GM12878 (cell line): ENCODE data around the gene ZNF304. TPM values are rescaled to one million over a fixed set of nuclear protein-coding genes. Genes with fewer than 3 reads are reported as not detected.

Experiments used
- ATAC-seq: fragments of 200-7000 bp; cut with Tn5 transposase; 3 replicates; pipeline ENCODE4 v1.9.1; 2020; ENCODE audit warnings: mild to moderate bottlenecking, moderate library complexity
- BruUV-seq: library from RNA; stranded (reverse); fragments of 400-500 nt; replicated peaks from 2 replicates; lab custom pipeline; 2021; lab: Mats Ljungman, UMichigan
- CTCF ChIA-PET: fragments of 300-600 bp; sonication (Branson Sonifier 250); formaldehyde crosslinking; extraction: SDS; loops from one replicate; lab custom pipeline; 2021; ENCODE audit warnings: inconsistent platforms; lab: Yijun Ruan, JAX
- POLR2A ChIA-PET: fragments of 350-600 bp; formaldehyde crosslinking; extraction: SDS; loops from one replicate; lab custom pipeline; 2021; ENCODE audit warnings: inconsistent platforms; lab: Charles Lee
- RAD21 ChIA-PET: fragments of 300-600 bp; sonication (Branson Sonifier 250); formaldehyde crosslinking; loops from one replicate; lab custom pipeline; 2023; ENCODE audit warnings: antibody characterized with exemption; ENCODE audit not compliant: unreplicated experiment; lab: Charles Lee
- SMC1A ChIA-PET: fragments of 300-600 bp; sonication (Branson Sonifier 250); formaldehyde crosslinking; loops from one replicate; lab custom pipeline; 2023; ENCODE audit not compliant: unreplicated experiment, uncharacterized antibody; lab: Charles Lee
- DNase-seq: peaks from one replicate; pipeline ENCODE4 v3.0.0-alpha.2; 2011; ENCODE audit warnings: low read depth, low spot score
- FAIRE-seq: peaks from 3 replicates; lab custom pipeline; 2011; peaks lifted over from hg19 to GRCh38; lab: Jason Lieb, UNC
- H2AFZ ChIP-seq: 2 replicates; pipeline ENCODE4 v1.6.0; 2011; ENCODE audit warnings: low read depth, low read length, control low read depth; ENCODE audit not compliant: control insufficient read depth
- H3K27ac ChIP-seq: 2 replicates; pipeline ENCODE4 v1.5.1; 2011; ENCODE audit warnings: control low read depth; ENCODE audit not compliant: control insufficient read depth, insufficient read depth
- H3K27me3 ChIP-seq, 2 experiments: replicated peaks in 1 of 2; 2 replicates each; pipeline versions ENCODE4 v1.6.0 to v1.6.1; 2011; ENCODE audit warnings: low read length in 1 of 2; ENCODE audit not compliant: control insufficient read depth in 2 of 2, insufficient read depth in 2 of 2
- H3K36me3 ChIP-seq, 2 experiments: 2 replicates each; pipeline ENCODE4 v1.5.1; 2011; ENCODE audit warnings: low read length in 1 of 2; ENCODE audit not compliant: control insufficient read depth in 2 of 2, insufficient read depth in 2 of 2
- H3K4me1 ChIP-seq: 2 replicates; pipeline ENCODE4 v1.6.1; 2011; ENCODE audit warnings: mild to moderate bottlenecking, low read length, moderate library complexity, mixed read lengths; ENCODE audit not compliant: control insufficient read depth, insufficient read depth
- H3K4me2 ChIP-seq: 2 replicates; pipeline ENCODE4 v1.6.0; 2011; ENCODE audit warnings: control low read depth; ENCODE audit not compliant: control insufficient read depth, insufficient read depth
- H3K4me3 ChIP-seq: fragments of 200-600 bp; sonication (generic); 2 replicates; pipeline ENCODE4 v1.5.1; 2016
- H3K79me2 ChIP-seq: 2 replicates; pipeline ENCODE4 v1.6.0; 2011; ENCODE audit warnings: low read length; ENCODE audit not compliant: control insufficient read depth, insufficient read depth
- H3K9ac ChIP-seq: 2 replicates; pipeline ENCODE4 v1.8.0; 2011; ENCODE audit warnings: low read length, control low read depth, mixed read lengths; ENCODE audit not compliant: control insufficient read depth, insufficient read depth
- H3K9me3 ChIP-seq: replicated peaks from 3 replicates; pipeline ENCODE4 v1.5.1; 2011; ENCODE audit warnings: mild to moderate bottlenecking, low read length; ENCODE audit not compliant: control insufficient read depth, insufficient read depth
- H4K20me1 ChIP-seq: 2 replicates; pipeline ENCODE4 v1.6.0; 2011; ENCODE audit not compliant: control insufficient read depth, insufficient read depth
- ASH2L ChIP-seq: fragments of 300-600, 200-600 bp; sonication (generic); IDR thresholded peaks from 2 replicates; pipeline ENCODE4 v1.6.1; 2017; ENCODE audit warnings: low read depth, mild to moderate bottlenecking, borderline replicate concordance
- HCFC1 ChIP-seq: fragments of 150-350 bp; IDR thresholded peaks from 2 replicates; pipeline ENCODE4 v1.6.1; 2014; ENCODE audit warnings: low read length
- KLF5 ChIP-seq: fragments of 450-650 bp; IDR thresholded peaks from 2 replicates; pipeline ENCODE4 v1.6.1; 2014; ENCODE audit warnings: mild to moderate bottlenecking; ENCODE audit not compliant: partially characterized antibody
- LARP7 ChIP-seq: fragments of 450-650 bp; IDR thresholded peaks from 2 replicates; pipeline ENCODE4 v1.6.1; 2017; ENCODE audit warnings: mild to moderate bottlenecking
- MXI1 ChIP-seq: fragments of 150-350 bp; IDR thresholded peaks from 2 replicates; pipeline ENCODE4 v1.6.1; 2011; ENCODE audit warnings: low read depth, mild to moderate bottlenecking, inconsistent platforms, low read length, improper control_type of control experiment
- NBN ChIP-seq: fragments of 450-650 bp; IDR thresholded peaks from 2 replicates; pipeline ENCODE4 v1.6.1; 2016
- NFYB ChIP-seq: IDR thresholded peaks from 2 replicates; pipeline ENCODE4 v1.6.1; 2011; ENCODE audit warnings: low read depth, mild to moderate bottlenecking, low read length, improper control_type of control experiment, moderate library complexity; ENCODE audit not compliant: insufficient read depth
- PAX5 ChIP-seq: IDR thresholded peaks from 2 replicates; pipeline ENCODE4 v1.6.1; 2011; ENCODE audit warnings: low read depth, low read length, borderline replicate concordance
- RBBP5 ChIP-seq: fragments of 200-600 bp; sonication (generic); conservative IDR thresholded peaks from 2 replicates; pipeline ENCODE4 v1.6.1; 2016
- RCOR1 ChIP-seq: conservative IDR thresholded peaks from 2 replicates; pipeline ENCODE4 v1.6.1; 2012; ENCODE audit warnings: low read depth, low read length, improper control_type of control experiment
- SMAD5 ChIP-seq: IDR thresholded peaks from 2 replicates; pipeline ENCODE4 v1.6.1; 2016; ENCODE audit warnings: antibody characterized with exemption, low read depth
- TARDBP ChIP-seq: IDR thresholded peaks from 2 replicates; pipeline ENCODE4 v1.6.1; 2016; ENCODE audit warnings: borderline replicate concordance
- ZNF207 ChIP-seq: fragments of 450-650 bp; IDR thresholded peaks from 2 replicates; pipeline ENCODE4 v1.6.1; 2014; ENCODE audit warnings: antibody characterized with exemption, mild to moderate bottlenecking, borderline replicate concordance
- ZSCAN29 ChIP-seq: fragments of 450-650 bp; IDR thresholded peaks from 2 replicates; pipeline ENCODE4 v1.6.1; 2017; ENCODE audit warnings: mild to moderate bottlenecking, moderate library complexity
- WGBS: methylation state at CpG from one replicate; pipeline ENCODE4 v1.1.6; 2016; ENCODE audit warnings: low lambda C conversion rate; ENCODE audit not compliant: insufficient replicate concordance, insufficient coverage; ENCODE audit errors: missing lambda C conversion rate; 5-methylcytosine and 5-hydroxymethylcytosine counted together
- in situ Hi-C: fragments of 300-500 bp; cut with MboI; formaldehyde crosslinking; loops from 9 replicates; pipeline ENCODE4 v1.14.3; 2018; ENCODE audit warnings: mixed read lengths
- intact Hi-C: fragments of 100-400 bp; cut with micrococcal nuclease; formaldehyde crosslinking; loops from one replicate; pipeline ENCODE4 v1.14.2; 2022; ENCODE audit not compliant: unreplicated experiment
- polyA plus RNA-seq, 11 experiments: library from polyadenylated mRNA; depleted of rRNA in 4 of 11; unstranded in 6 of 11; stranded (reverse) in 5 of 11; fragments of >200 nt; fragmentation: Nextera tagmentation in 4 of 11; fragmentation: Illumina TruSeq in 1 of 11; extraction: Ambion mirVana in 4 of 11; extraction: Trizol in 1 of 11; gene quantifications; 1 replicate in 1 of 11; 2 replicates in 10 of 11; pipeline versions ENCODE4 v1.2.1 to v1.2.3, GENCODE V29; 2011 to 2016; ENCODE audit warnings: inconsistent platforms in 2 of 11, missing spikeins in 2 of 11, low read depth in 1 of 11
- total RNA-seq, 4 experiments: library from RNA; depleted of rRNA in 3 of 4; stranded (reverse); fragments of >200 nt in 3 of 4; fragmentation: Illumina TruSeq in 1 of 4; extraction: Trizol in 1 of 4; gene quantifications; 2 replicates each; pipeline versions ENCODE4 v1.2.1 to v1.2.3, GENCODE V29; 2013 to 2021
- TF ChIP-seq, protein P1 (sequence below): fragments of 450-650 bp; IDR thresholded peaks from 2 replicates; pipeline ENCODE4 v1.6.1; 2016; ENCODE audit warnings: mild to moderate bottlenecking

The ZNF304 gene
- total and polyA plus RNA-seq, 10 of the 15 experiments (the other 5 are each of a cell fraction or from before 2014, with no cell fraction given): 1.1 to 11.6 (median 6.9) TPM

DNA sequence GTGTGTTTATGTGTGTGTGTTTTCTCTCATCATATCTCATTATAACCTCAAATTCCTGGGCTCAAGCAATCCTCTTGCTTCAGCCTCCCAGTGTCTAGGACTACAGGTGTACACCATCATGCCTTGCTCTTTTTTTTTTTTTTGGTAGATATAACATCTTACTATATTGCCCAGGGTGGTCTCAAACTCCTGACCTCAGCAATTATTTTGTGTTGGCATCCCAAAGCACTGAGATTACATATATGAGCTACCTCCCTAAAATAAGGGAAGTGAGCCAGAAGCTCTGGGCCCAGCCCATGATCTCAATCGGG, 31.2 kb upstream of the ZNF304 start:
- WGBS: 0% methylated on average over 1 of the region's 1 CpG

GRCh38 chr19:57320180-57321084, 30.6 kb upstream of the ZNF304 start, which contains the start of gene ZNF543:
Gene ZNF543, plus strand, starts transcription at chr19:57320472. Its CDS starts 382 bp downstream, at chr19:57320854.
- H3K27ac ChIP-seq: peak within 1 kb of the TSS; percentile 90
- in situ Hi-C loops (no loop called here), intact Hi-C loops (loop anchor here (1.0 kb wide), 2 partner anchors 39 to 80 kb away; partner anchors contain the start of gene ZNF805)
- H3K4me2 ChIP-seq: peak within 1 kb of the TSS; percentile 79
- no TSS peak for BruUV-seq
- peak within 1 kb of the TSS; percentile 86 for H3K4me3 ChIP-seq
- H3K79me2 ChIP-seq: peaks cover 26% of the 10 kb centered on the region
- H3K4me1 ChIP-seq: peaks cover 3% of the 10 kb centered on the region; the same call in 1 of the 2 replicates
- peak; percentile 98 for ATAC-seq
- ChIA-PET RAD21 (interaction anchor here (0.7 kb wide), 1 partner anchor 37 kb away, joined by 3 read pairs; no protein-coding TSS in a partner anchor), CTCF (interaction anchor here (0.7 to 2.8 kb wide), 3 partner anchors 30 to 48 kb away, joined by 3 to 6 read pairs (median 4); partner anchors contain the start of genes TRAPPC2B, ZNF304 and ZNF547), SMC1A (interaction anchor here (0.6 to 1.0 kb wide), 2 partner anchors 22 to 30 kb away, joined by 4 read pairs; no protein-coding TSS in a partner anchor), POLR2A (interaction anchor here (1.0 to 1.5 kb wide), 2 partner anchors 19 to 30 kb away, joined by 4 read pairs; no protein-coding TSS in a partner anchor)
- H3K36me3 ChIP-seq: peaks cover 3 to 10% of the 10 kb centered on the region in 2 experiments; a peak in 3 of 4 replicates
- H3K9me3 ChIP-seq: no peaks in the 10 kb centered on the region
- WGBS: 1% methylated on average over 70 of the region's 71 CpGs
- no peaks in the 10 kb centered on the region for H4K20me1 ChIP-seq
- H3K9ac ChIP-seq: peak within 1 kb of the TSS; percentile 94
- H3K27me3 ChIP-seq: no peaks in the 10 kb centered on the region
- H2AFZ ChIP-seq: peak within 1 kb of the TSS; percentile 93
- FAIRE-seq: peak; percentile 97
- DNase-seq: peak; percentile 77
- TF ChIP-seq, protein P1, sequence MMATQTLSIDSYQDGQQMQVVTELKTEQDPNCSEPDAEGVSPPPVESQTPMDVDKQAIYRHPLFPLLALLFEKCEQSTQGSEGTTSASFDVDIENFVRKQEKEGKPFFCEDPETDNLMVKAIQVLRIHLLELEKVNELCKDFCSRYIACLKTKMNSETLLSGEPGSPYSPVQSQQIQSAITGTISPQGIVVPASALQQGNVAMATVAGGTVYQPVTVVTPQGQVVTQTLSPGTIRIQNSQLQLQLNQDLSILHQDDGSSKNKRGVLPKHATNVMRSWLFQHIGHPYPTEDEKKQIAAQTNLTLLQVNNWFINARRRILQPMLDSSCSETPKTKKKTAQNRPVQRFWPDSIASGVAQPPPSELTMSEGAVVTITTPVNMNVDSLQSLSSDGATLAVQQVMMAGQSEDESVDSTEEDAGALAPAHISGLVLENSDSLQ: peak; percentile 29; the same call in 1 of the 2 replicates
- no peak for TF ChIP-seq RBBP5
- no peak for TF ChIP-seq RCOR1
- TF ChIP-seq ASH2L: no peak
- TF ChIP-seq MXI1: peak; percentile 54; the same call in 1 of the 2 replicates
- TF ChIP-seq NFYB: peak; percentile 61; the same call in 1 of the 2 replicates
- TF ChIP-seq SMAD5: peak; percentile 88
- TF ChIP-seq KLF5: peak; percentile 65
- no peak for TF ChIP-seq TARDBP
- peak; percentile 100 for TF ChIP-seq NBN
- TF ChIP-seq LARP7: 0 out of 2 replicates have a peak, but pooled peaks have one; percentile 48

More for the DNA sequence above, 31.2 kb upstream of the ZNF304 start:
- CTCF ChIA-PET: interaction anchor here (0.7 to 2.8 kb wide), 2 partner anchors 43 to 47 kb away, joined by 3 to 6 read pairs; partner anchors contain the start of genes TRAPPC2B and ZNF547
- SMC1A ChIA-PET: interaction anchor here (0.6 to 1.0 kb wide), 2 partner anchors 22 to 31 kb away, joined by 4 read pairs; no protein-coding TSS in a partner anchor
- Histone ChIP-seq H3K9ac (peak overlapping the region; percentile 94), H3K36me3 (peaks cover 3 to 5% of the 10 kb centered on the region in 2 experiments; a peak in 3 of 4 replicates), H3K4me1 (peaks cover 3% of the 10 kb centered on the region; the same call in 1 of the 2 replicates), H3K9me3 (no peaks in the 10 kb centered on the region), H2AFZ (peak overlapping the region; percentile 93), H4K20me1 (no peaks in the 10 kb centered on the region), H3K27ac (peak overlapping the region; percentile 90), H3K4me3 (peak overlapping the region; percentile 86), H3K27me3 (no peaks in the 10 kb centered on the region), H3K79me2 (peaks cover 26% of the 10 kb centered on the region), H3K4me2 (peak overlapping the region; percentile 79)
- BruUV-seq: TSS peak; percentile 99
- no peak for TF ChIP-seq HCFC1
- TF ChIP-seq ZSCAN29: no peak
- no peak for TF ChIP-seq ZNF207
- no peak for TF ChIP-seq PAX5
- RAD21 ChIA-PET: interaction anchor here (0.7 kb wide), 1 partner anchor 37 kb away, joined by 3 read pairs; no protein-coding TSS in a partner anchor
- in situ Hi-C loops: no loop called here
- POLR2A ChIA-PET: no interaction called here
- no peak for DNase-seq
- no peak for FAIRE-seq
- peak; percentile 4 for ATAC-seq
- intact Hi-C loops: loop anchor here (1.0 kb wide), 2 partner anchors 39 to 80 kb away; partner anchors contain the start of gene ZNF805
